HFF-Myc (cell line): Measurements from ENCODE around the gene DENND1A.

Experiments used
- DNase-seq: peaks from one replicate; pipeline ENCODE4 v3.0.0-alpha.2; 2011; ENCODE audit warnings: low read depth; ENCODE audit errors: extremely low read depth
- H3K4me3 ChIP-seq: replicated peaks from 2 replicates; pipeline ENCODE4 v1.5.1; 2011; ENCODE audit warnings: low read depth, mild to moderate bottlenecking, control low read depth, low read length
- CTCF ChIP-seq: IDR thresholded peaks from 2 replicates; pipeline ENCODE4 v1.5.1; 2012; ENCODE audit warnings: mild to moderate bottlenecking, low read depth, low read length, control low read depth; ENCODE audit errors: missing control alignments

DENND1A gene

GRCh38 chr9:123475407-123475806 is 454.5 kb downstream of the DENND1A start:
- no peak for DNase-seq
- no peak for TF ChIP-seq CTCF
- no peak overlapping the region for H3K4me3 ChIP-seq

- DNase-seq = peak; percentile 52
- no peak for TF ChIP-seq CTCF
- no peak overlapping the region for H3K4me3 ChIP-seq
Measured at GRCh38 chr9:123472862-123473614, 456.9 kb downstream of the DENND1A start.

- no peak overlapping the region for H3K4me3 ChIP-seq
- no peak for TF ChIP-seq CTCF
- DNase-seq = no peak
Measured at GRCh38 chr9:123471843-123472570, 457.9 kb downstream of the DENND1A start.

GRCh38 chr9:123470991-123471770 is 458.7 kb downstream of the DENND1A start:
- H3K4me3 ChIP-seq = no peak overlapping the region
- no peak for DNase-seq
- TF ChIP-seq CTCF = no peak

DNA sequence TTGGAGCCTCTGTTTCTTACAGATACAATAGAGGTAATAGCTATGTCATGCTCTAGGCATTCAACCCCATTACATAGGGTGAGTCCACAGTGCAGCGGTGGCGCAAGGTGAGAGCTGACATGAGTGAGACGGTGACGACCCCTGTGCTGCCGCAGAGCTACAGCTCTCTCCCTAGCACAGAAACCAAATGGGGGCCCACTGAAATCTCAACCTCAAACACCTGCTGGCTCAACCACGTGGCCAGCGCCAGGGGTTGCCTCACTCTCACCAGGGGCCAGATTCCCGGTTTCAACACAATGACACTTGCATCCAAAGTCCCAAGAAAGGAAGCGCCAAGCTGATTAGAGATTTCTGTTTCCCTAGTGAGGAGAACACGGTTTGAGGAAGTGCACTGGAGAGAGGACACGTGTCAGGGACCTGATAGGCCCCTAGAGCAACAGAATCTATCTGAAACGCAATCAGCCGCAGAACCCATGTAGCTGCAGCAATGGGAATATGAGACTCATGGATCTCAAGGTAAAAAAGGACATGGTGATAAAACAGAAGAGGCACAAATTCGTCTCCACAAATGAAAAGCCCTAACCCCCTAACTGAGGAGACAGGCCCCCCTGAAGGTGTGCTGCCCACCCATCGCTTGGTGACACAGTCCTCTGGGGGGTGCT is 459.7 kb downstream of the DENND1A start:
- TF ChIP-seq CTCF = no peak
- DNase-seq = no peak
- no peak overlapping the region for H3K4me3 ChIP-seq

- no peak for DNase-seq
- no peak for TF ChIP-seq CTCF
- H3K4me3 ChIP-seq = no peak overlapping the region
Measured at GRCh38 chr9:123469282-123469681, 460.6 kb downstream of the DENND1A start.
